WERI-Rb-1 (cell line): ENCODE results near the gene AMER3.

ENCODE experiments used
- DNase-seq: peaks from one replicate; pipeline ENCODE4 v3.0.0-alpha.2; 2020
- H3K27ac ChIP-seq: fragments of 250-450 bp; sonication (Bioruptor Pico); 2 replicates; pipeline ENCODE4 v1.5.1; 2020; ENCODE audit warnings: mild to moderate bottlenecking, moderate library complexity
- H3K27me3 ChIP-seq: fragments of 250-450 bp; sonication (Bioruptor Pico); 2 replicates; pipeline ENCODE4 v1.5.1; 2021; ENCODE audit warnings: mild to moderate bottlenecking, low read depth, moderate library complexity; ENCODE audit not compliant: insufficient read depth, severe bottlenecking
- H3K36me3 ChIP-seq: fragments of 250-450 bp; sonication (Bioruptor Pico); 2 replicates; pipeline ENCODE4 v1.5.1; 2020; ENCODE audit warnings: mild to moderate bottlenecking, moderate library complexity
- H3K4me3 ChIP-seq: 2 replicates; pipeline ENCODE4 v1.5.1; 2011; ENCODE audit warnings: low read depth, mild to moderate bottlenecking, control low read depth, low read length
- H3K9me3 ChIP-seq: fragments of 250-450 bp; sonication (Bioruptor Pico); 2 replicates; pipeline ENCODE4 v1.5.1; 2021; ENCODE audit warnings: mild to moderate bottlenecking, moderate library complexity; ENCODE audit not compliant: severe bottlenecking
- TF ChIP-seq, protein P1 (sequence below): IDR thresholded peaks from 2 replicates; pipeline ENCODE4 v1.5.1; 2011; ENCODE audit warnings: low read depth, mild to moderate bottlenecking, control low read depth, inconsistent platforms, low read length

The AMER3 gene

DNA sequence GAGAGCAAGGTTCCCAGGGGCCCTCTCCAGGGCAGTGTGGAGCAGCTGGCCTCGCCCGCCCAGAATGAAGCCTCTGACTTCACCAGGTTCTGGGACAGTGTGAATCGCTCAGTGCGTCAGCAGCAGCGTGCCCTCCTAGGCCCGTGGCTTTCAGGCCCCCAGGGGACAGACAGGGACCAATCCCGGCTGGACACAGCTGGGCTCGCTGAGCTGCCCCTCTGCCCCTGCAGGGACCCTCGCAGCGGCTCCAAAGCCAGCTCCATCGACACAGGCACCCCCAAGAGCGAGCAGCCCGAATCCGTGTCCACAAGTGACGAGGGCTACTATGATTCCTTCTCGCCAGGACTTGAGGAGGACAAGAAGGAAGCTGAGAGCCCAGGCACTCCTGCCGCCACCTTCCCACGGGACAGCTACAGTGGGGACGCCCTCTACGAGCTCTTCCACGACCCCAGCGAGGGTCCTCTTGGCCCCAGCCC is 7.6 kb downstream of the AMER3 start:
- H3K36me3 ChIP-seq: peaks cover 24% of the 10 kb centered on the region
- H3K9me3 ChIP-seq: no peaks in the 10 kb centered on the region
- H3K27me3 ChIP-seq: no peaks in the 10 kb centered on the region
- H3K4me3 ChIP-seq: no peak overlapping the region
- TF ChIP-seq, protein P1, sequence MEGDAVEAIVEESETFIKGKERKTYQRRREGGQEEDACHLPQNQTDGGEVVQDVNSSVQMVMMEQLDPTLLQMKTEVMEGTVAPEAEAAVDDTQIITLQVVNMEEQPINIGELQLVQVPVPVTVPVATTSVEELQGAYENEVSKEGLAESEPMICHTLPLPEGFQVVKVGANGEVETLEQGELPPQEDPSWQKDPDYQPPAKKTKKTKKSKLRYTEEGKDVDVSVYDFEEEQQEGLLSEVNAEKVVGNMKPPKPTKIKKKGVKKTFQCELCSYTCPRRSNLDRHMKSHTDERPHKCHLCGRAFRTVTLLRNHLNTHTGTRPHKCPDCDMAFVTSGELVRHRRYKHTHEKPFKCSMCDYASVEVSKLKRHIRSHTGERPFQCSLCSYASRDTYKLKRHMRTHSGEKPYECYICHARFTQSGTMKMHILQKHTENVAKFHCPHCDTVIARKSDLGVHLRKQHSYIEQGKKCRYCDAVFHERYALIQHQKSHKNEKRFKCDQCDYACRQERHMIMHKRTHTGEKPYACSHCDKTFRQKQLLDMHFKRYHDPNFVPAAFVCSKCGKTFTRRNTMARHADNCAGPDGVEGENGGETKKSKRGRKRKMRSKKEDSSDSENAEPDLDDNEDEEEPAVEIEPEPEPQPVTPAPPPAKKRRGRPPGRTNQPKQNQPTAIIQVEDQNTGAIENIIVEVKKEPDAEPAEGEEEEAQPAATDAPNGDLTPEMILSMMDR: no peak
- no peak for DNase-seq
- no peak overlapping the region for H3K27ac ChIP-seq

DNA sequence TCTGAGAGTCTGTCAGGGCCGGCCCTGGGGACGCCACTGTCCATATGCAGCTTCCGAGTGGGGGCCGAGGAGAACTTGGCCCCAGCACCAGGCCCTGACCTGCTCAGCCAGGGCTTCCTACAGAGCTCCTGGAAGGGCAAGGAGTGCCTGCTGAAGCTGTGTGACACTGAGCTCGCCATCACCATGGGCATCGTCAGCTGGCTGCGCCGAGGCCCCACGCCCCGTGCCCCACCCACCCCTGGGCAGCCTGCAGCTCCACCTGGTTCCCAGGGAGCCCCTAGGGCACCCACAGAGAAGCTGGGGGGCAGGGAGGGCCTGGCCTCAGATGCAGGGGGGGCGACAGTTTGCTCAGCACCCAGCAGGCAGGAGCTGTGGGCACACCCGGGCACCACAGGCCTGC is 8.1 kb downstream of the AMER3 start:
- no peaks in the 10 kb centered on the region for H3K27me3 ChIP-seq
- peaks cover 24% of the 10 kb centered on the region for H3K36me3 ChIP-seq

GRCh38 chr2:130764035-130764820 is 8.9 kb downstream of the AMER3 start:
- no peak for DNase-seq
- TF ChIP-seq, protein P1: no peak
- H3K27ac ChIP-seq: no peak overlapping the region
- no peaks in the 10 kb centered on the region for H3K9me3 ChIP-seq
- no peak overlapping the region for H3K4me3 ChIP-seq
- no peaks in the 10 kb centered on the region for H3K27me3 ChIP-seq
- peaks cover 24% of the 10 kb centered on the region for H3K36me3 ChIP-seq

More for the DNA sequence above, 8.1 kb downstream of the AMER3 start:
- Histone ChIP-seq H3K4me3 (no peak overlapping the region), H3K27ac (no peak overlapping the region), H3K9me3 (no peaks in the 10 kb centered on the region)
- no peak for DNase-seq
- TF ChIP-seq, protein P1: no peak

DNA sequence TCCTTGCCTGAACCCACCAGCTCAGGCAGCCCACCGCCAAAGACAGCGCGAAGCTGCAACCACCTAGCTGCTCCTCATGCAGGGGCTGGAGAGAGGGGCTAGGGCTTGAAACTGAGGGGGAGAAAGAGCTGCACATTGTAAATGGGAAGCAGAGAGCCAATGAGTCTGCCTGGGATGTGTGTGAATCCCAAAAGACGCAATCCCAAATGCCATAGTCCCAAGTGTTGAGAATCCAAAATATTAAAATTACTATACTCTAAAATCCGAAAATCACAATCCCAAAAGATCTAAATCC is 9.4 kb downstream of the AMER3 start:
- Histone ChIP-seq H3K9me3 (no peaks in the 10 kb centered on the region), H3K27ac (no peak overlapping the region), H3K36me3 (peaks cover 24% of the 10 kb centered on the region), H3K27me3 (no peaks in the 10 kb centered on the region), H3K4me3 (no peak overlapping the region)
- TF ChIP-seq, protein P1: no peak
- DNase-seq: no peak

DNA sequence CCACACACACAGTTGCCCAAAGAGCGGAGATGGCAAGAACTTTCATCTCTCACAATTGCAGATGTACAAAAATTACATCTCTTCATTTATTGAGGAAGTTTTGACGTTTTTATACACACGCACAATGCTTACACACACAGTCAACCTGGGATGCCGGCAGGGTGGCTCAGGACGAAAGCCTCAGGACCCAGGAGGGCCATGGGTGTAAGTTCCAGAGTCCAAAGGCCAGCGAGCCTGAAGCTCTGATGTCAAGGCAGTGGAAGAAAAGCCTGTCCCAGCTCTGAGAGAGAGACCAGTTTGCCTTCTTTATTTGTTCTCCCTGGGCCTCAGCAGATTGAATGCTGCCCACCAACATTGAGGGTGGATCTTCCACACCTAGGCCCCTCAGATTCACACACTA is 10.1 kb downstream of the AMER3 start:
- Histone ChIP-seq H3K36me3 (peaks cover 24% of the 10 kb centered on the region), H3K4me3 (no peak overlapping the region), H3K9me3 (no peaks in the 10 kb centered on the region), H3K27me3 (no peaks in the 10 kb centered on the region), H3K27ac (no peak overlapping the region)
- DNase-seq: no peak
- TF ChIP-seq, protein P1: no peak

DNA sequence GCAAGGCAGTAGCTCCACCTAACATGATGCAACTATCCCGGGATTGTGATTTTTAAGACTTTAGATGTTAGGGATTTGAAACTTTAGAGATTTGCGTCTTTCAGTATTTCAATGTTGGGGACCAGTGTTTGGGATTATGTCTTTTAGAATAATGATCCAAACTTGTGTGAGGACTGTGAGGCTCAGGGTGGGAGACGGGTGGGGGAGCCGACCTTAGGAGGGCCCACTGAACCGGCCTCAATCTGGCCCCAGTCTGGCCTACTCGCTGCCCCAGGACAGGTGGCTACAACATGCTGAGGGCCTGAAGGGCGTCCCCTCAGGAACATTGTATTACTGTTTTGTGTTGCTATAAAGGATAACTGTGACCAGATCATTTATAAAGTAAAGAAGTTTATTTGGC is 10.7 kb downstream of the AMER3 start:
- TF ChIP-seq, protein P1: no peak
- Histone ChIP-seq H3K4me3 (no peak overlapping the region), H3K27me3 (no peaks in the 10 kb centered on the region), H3K27ac (no peak overlapping the region), H3K36me3 (peaks cover 24% of the 10 kb centered on the region), H3K9me3 (no peaks in the 10 kb centered on the region)
- DNase-seq: no peak
